Calu3 (cell line): ENCODE data around the gene PNMA1. TPM values are rescaled to one million over a fixed set of nuclear protein-coding genes. Genes with fewer than 3 reads are reported as not detected.

ENCODE experiments used
- BruUV-seq: library from RNA; stranded (reverse); fragments of 400-500 nt; replicated peaks from 2 replicates; lab custom pipeline; 2021; lab: Mats Ljungman, UMichigan
- CTCF ChIA-PET: fragments of 300-600 bp; sonication (Branson Sonifier 250); formaldehyde crosslinking; loops from one replicate; lab custom pipeline; 2022; ENCODE audit warnings: antibody characterized with exemption; lab: Charles Lee
- DNase-seq: peaks from one replicate; pipeline ENCODE4 v3.0.0; 2022
- H3K27ac Mint-ChIP-seq: one replicate; pipeline ENCODE4 v1.8.0; 2022; ENCODE audit warnings: mixed read lengths; ENCODE audit not compliant: unreplicated experiment
- H3K27me3 Mint-ChIP-seq: one replicate; pipeline ENCODE4 v1.8.0; 2022; ENCODE audit warnings: mixed read lengths; ENCODE audit not compliant: unreplicated experiment
- H3K36me3 Mint-ChIP-seq: one replicate; pipeline ENCODE4 v1.8.0; 2022; ENCODE audit warnings: mild to moderate bottlenecking, moderate library complexity, mixed read lengths; ENCODE audit not compliant: insufficient read depth, unreplicated experiment
- H3K4me1 Mint-ChIP-seq: one replicate; pipeline ENCODE4 v1.8.0; 2022; ENCODE audit warnings: mild to moderate bottlenecking, low read depth, mixed read lengths; ENCODE audit not compliant: unreplicated experiment
- H3K4me3 Mint-ChIP-seq: one replicate; pipeline ENCODE4 v1.8.0; 2022; ENCODE audit warnings: mild to moderate bottlenecking, low read depth, moderate library complexity, mixed read lengths; ENCODE audit not compliant: unreplicated experiment
- H3K9me3 Mint-ChIP-seq: one replicate; pipeline ENCODE4 v1.8.0; 2022; ENCODE audit warnings: low read depth, mixed read lengths; ENCODE audit not compliant: unreplicated experiment
- intact Hi-C: fragments of 100-400 bp; cut with micrococcal nuclease; formaldehyde crosslinking; loops from one replicate; pipeline ENCODE4 v1.10.0; 2022; ENCODE audit not compliant: unreplicated experiment
- total RNA-seq: library from RNA; stranded (reverse); gene quantifications from 2 replicates; pipeline ENCODE4 v1.2.3, GENCODE V29; 2022
- TF ChIP-seq, protein P1 (sequence below): fragments of 200-600 bp; IDR thresholded peaks from one replicate; pipeline ENCODE4 v1.8.0; 2022; ENCODE audit warnings: antibody characterized with exemption; ENCODE audit not compliant: unreplicated experiment

Gene PNMA1
- total RNA-seq, 1 experiment from 2014 or later, result 37.2 TPM

DNA sequence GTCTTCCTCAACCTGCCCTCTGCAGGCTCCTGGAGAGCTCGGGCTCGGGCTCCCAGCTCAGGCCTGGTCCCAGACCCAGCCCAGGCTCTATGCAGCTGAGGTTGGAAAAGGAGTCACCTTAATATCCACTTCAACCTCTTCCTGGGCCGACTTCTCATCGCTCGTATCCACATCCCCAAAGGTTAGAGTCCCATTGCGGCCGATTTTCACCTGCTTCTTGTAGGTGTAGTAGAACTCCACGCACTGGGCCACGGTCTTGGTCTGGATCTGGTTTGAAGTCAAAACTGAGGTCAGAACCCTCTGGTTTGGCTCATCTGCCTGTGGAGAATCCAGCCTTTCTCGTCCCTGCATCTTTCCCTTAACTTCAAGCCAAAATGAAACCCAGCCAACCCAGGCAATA lies 8.4 kb upstream of the PNMA1 start:
- H3K27ac Mint-ChIP-seq, result no peak overlapping the region
- intact Hi-C loops, result no loop called here
- TF ChIP-seq, protein P1, sequence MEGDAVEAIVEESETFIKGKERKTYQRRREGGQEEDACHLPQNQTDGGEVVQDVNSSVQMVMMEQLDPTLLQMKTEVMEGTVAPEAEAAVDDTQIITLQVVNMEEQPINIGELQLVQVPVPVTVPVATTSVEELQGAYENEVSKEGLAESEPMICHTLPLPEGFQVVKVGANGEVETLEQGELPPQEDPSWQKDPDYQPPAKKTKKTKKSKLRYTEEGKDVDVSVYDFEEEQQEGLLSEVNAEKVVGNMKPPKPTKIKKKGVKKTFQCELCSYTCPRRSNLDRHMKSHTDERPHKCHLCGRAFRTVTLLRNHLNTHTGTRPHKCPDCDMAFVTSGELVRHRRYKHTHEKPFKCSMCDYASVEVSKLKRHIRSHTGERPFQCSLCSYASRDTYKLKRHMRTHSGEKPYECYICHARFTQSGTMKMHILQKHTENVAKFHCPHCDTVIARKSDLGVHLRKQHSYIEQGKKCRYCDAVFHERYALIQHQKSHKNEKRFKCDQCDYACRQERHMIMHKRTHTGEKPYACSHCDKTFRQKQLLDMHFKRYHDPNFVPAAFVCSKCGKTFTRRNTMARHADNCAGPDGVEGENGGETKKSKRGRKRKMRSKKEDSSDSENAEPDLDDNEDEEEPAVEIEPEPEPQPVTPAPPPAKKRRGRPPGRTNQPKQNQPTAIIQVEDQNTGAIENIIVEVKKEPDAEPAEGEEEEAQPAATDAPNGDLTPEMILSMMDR, result no peak

DNA sequence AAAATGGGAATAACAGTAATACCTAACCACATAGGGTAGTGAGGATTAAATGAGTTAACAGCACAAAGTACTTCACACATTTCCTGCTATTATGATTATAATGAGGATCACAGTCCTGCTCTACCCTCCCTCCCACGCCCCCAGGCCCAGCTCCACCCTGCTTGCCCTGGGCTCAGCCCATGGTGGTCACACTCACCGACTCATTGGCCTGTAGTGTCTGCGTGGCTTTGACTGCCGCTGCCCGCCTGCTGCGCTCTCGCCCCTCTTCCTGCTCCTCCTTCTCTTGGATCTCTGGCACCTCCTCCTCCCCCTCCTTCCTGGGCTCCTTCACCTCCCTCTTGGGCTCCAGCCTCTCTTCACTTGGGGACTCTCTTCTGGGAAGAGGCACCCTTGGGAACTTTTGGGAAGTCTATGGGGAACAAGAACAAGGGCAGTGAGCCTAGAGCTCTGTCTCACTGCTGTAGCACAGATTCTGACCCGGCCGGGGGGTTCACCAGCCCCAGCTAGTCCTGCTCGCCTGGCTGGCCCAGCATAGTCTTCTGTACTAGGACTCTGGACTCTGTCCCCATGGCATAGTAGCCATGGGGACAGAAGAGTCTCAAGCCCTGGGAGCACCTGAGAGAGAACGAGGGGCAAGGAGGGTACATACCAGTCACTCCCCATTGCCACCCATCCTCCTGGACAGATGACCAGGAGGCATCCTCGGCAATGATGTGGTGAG lies 7.1 kb upstream of the PNMA1 start:
- Mint-ChIP-seq H3K36me3 (peaks cover 54% of the 10 kb centered on the region), H3K27me3 (no peaks in the 10 kb centered on the region), H3K9me3 (no peaks in the 10 kb centered on the region), H3K4me3 (no peak overlapping the region), H3K27ac (no peak overlapping the region), H3K4me1 (peaks cover 31% of the 10 kb centered on the region)
- CTCF ChIA-PET, result no interaction called here
- no TSS peak for BruUV-seq
- intact Hi-C loops, result no loop called here
- DNase-seq, result no peak
- TF ChIP-seq, protein P1, result no peak

More for the DNA sequence above, 8.4 kb upstream of the PNMA1 start:
- Mint-ChIP-seq H3K4me3 (no peak overlapping the region), H3K36me3 (peaks cover 63% of the 10 kb centered on the region), H3K27me3 (no peaks in the 10 kb centered on the region), H3K9me3 (no peaks in the 10 kb centered on the region), H3K4me1 (peaks cover 38% of the 10 kb centered on the region)
- DNase-seq, result no peak
- BruUV-seq, result no TSS peak
- CTCF ChIA-PET, result interaction anchor here (0.6 to 2.0 kb wide), 4 partner anchors 19 to 84 kb away, joined by 4 to 8 read pairs (median 5); a partner anchor contains a TSS

DNA sequence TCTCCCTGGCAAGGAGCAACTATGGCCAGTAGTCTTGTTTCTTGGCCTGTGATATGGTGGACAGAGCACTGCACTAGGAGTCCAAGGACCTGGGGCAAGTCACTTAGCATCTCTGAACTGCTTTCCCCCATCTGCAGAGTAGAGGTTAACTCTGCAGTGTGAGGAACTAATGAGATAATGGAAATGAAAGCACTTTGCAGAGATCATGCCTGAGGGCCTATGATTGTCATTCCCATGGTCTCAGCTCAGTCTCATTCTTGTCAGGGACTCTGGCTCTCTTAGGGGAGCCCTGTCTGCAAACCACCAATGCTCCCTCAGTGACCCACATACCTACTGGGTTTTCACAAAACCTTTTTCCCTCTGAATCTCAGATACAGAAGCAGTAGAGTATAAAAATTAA lies 6.5 kb upstream of the PNMA1 start:
- H3K36me3 Mint-ChIP-seq, result peaks cover 49% of the 10 kb centered on the region
- peaks cover 25% of the 10 kb centered on the region for H3K4me1 Mint-ChIP-seq
- no peaks in the 10 kb centered on the region for H3K27me3 Mint-ChIP-seq
- intact Hi-C loops, result no loop called here
- H3K27ac Mint-ChIP-seq, result no peak overlapping the region
- no peak overlapping the region for H3K4me3 Mint-ChIP-seq
- H3K9me3 Mint-ChIP-seq, result no peaks in the 10 kb centered on the region
- no peak for DNase-seq
- CTCF ChIA-PET, result no interaction called here
- TF ChIP-seq, protein P1, result no peak
- no TSS peak for BruUV-seq

DNA sequence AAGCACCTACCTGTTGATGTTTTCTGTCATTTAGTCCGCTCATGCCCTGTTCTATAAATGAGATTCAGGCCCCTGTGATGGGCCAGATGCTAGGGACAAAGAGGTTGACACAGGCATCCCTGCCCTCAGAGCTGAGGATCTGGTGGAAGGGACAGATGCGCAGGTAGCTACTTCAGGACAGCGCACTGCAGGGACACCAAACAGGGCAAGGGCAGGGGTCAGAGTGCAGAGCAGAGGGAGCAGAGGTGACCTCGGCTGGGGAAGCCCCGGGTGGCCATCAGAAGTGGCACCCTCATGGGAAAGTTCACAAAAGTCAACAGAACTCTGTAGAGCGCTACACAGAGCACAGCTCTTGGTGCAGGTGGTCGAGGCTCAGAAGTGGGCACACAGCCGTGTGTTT lies 5.6 kb upstream of the PNMA1 start:
- Mint-ChIP-seq H3K4me3 (no peak overlapping the region), H3K27ac (no peak overlapping the region), H3K27me3 (no peaks in the 10 kb centered on the region), H3K9me3 (no peaks in the 10 kb centered on the region), H3K4me1 (peaks cover 19% of the 10 kb centered on the region), H3K36me3 (peaks cover 45% of the 10 kb centered on the region)
- no peak for DNase-seq
- no TSS peak for BruUV-seq
- intact Hi-C loops, result no loop called here
- TF ChIP-seq, protein P1, result no peak
- CTCF ChIA-PET, result no interaction called here
